Gastroesophageal sphincter (tissue), 3 donors: ENCODE results near the gene MGAT4A.

Experiments
- EP300 ChIP-seq: sonication (generic); formaldehyde crosslinking; IDR thresholded peaks from one replicate; pipeline ENCODE4 v1.6.1; 2017; ENCODE audit warnings: antibody characterized with exemption, mild to moderate bottlenecking
- POLR2A ChIP-seq, 2 donors: fragments of 450-650 bp; IDR thresholded peaks; one replicate each; pipeline ENCODE4 v1.6.1; 2017; ENCODE audit warnings: antibody characterized with exemption in 2 of 2, mild to moderate bottlenecking in 2 of 2, moderate library complexity in 1 of 2
- POLR2AphosphoS5 ChIP-seq: sonication (generic); formaldehyde crosslinking; IDR thresholded peaks from one replicate; pipeline ENCODE4 v1.6.1; 2017; ENCODE audit warnings: antibody characterized with exemption
- TF ChIP-seq, protein P1 (sequence below), 4 experiments: fragments of 200-600 bp in 2 of 4; fragments of 450-650 bp in 2 of 4; sonication (generic) in 1 of 4; IDR thresholded peaks; one replicate each; pipeline ENCODE4 v1.5.1; 2017 to 2019; ENCODE audit warnings: antibody characterized with exemption in 4 of 4, mild to moderate bottlenecking in 2 of 4, moderate library complexity in 2 of 4

- TF ChIP-seq, protein P1, sequence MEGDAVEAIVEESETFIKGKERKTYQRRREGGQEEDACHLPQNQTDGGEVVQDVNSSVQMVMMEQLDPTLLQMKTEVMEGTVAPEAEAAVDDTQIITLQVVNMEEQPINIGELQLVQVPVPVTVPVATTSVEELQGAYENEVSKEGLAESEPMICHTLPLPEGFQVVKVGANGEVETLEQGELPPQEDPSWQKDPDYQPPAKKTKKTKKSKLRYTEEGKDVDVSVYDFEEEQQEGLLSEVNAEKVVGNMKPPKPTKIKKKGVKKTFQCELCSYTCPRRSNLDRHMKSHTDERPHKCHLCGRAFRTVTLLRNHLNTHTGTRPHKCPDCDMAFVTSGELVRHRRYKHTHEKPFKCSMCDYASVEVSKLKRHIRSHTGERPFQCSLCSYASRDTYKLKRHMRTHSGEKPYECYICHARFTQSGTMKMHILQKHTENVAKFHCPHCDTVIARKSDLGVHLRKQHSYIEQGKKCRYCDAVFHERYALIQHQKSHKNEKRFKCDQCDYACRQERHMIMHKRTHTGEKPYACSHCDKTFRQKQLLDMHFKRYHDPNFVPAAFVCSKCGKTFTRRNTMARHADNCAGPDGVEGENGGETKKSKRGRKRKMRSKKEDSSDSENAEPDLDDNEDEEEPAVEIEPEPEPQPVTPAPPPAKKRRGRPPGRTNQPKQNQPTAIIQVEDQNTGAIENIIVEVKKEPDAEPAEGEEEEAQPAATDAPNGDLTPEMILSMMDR (IDR thresholded peaks at IDR 0.05): no peak
- TF ChIP-seq POLR2AphosphoS5 (no peak), POLR2A (IDR thresholded peaks at IDR 0.05) (no peak), EP300 (no peak)
These were observed 147.7 kb downstream of the MGAT4A start for GRCh38 chr2:98583276-98583675.
